H1 (cell line): ENCODE measurements around the gene STK39. TPM values are rescaled to one million over a fixed set of nuclear protein-coding genes. Genes with fewer than 3 reads are reported as not detected.

Experiments used
- E2F6 ChIP-seq: IDR thresholded peaks from 2 replicates; pipeline ENCODE4 v1.6.1; 2012; ENCODE audit warnings: inconsistent platforms
- SIRT6 ChIP-seq: IDR thresholded peaks from one replicate; pipeline ENCODE4 v1.7.1; 2012; ENCODE audit warnings: low read length, inconsistent platforms
- polyA plus RNA-seq, 7 experiments: library from polyadenylated mRNA; depleted of rRNA in 3 of 7; stranded (reverse) in 5 of 7; unstranded in 2 of 7; fragments of >200 nt in 5 of 7; fragments of 200-250 nt in 2 of 7; gene quantifications; 1 replicate in 5 of 7; 2 replicates in 1 of 7; 4 replicates in 1 of 7; pipeline versions ENCODE4 v1.2.1 to v1.2.3, GENCODE V29; 2011 to 2013; ENCODE audit warnings: missing spikeins in 2 of 7, mixed read lengths in 2 of 7
- total RNA-seq: library from RNA; stranded (reverse); fragmentation: NEBNext Ultra II Directional; extraction: Animal tissue kit (Norgen Biotek cat#: 25700); gene quantifications from 2 replicates; pipeline ENCODE4 v1.2.1, GENCODE V29; 2021

STK39 gene
- total and polyA plus RNA-seq, 2 of the 8 experiments (the other 6 are each of a cell fraction or from before 2014, with no cell fraction given), result 13.7 to 23.8 TPM

GRCh38 chr2:168175469-168175868 is 71.9 kb downstream of the STK39 start (continued):
- TF ChIP-seq SIRT6, result no peak
- no peak for TF ChIP-seq E2F6
